ENCODE data around the gene SEPTIN2. TPM values are rescaled to one million over a fixed set of nuclear protein-coding genes. Genes with fewer than 3 reads are reported as not detected.
A peak's percentile ranks its signal among the peaks of the same experiment; 100 is the strongest.

The SEPTIN2 gene
- total RNA-seq, 1 experiment from 2014 or later, result 353 TPM

GRCh38 chr2:241274127-241274526, 41.6 kb upstream of the SEPTIN2 start:
- CTCF ChIA-PET, result no interaction called here
- no peak; the same call in 1 of the 2 replicates for ATAC-seq
- no peaks in the 10 kb centered on the region for H3K27me3 Mint-ChIP-seq (ENCODE audit: low read depth)
- H3K9me3 Mint-ChIP-seq, result peaks cover 13% of the 10 kb centered on the region; the same call in 1 of the 2 replicates
- H3K27ac Mint-ChIP-seq, result peak overlapping the region; percentile 38; the same call in 1 of the 2 replicates
- H3K4me1 Mint-ChIP-seq, result peaks cover 21% of the 10 kb centered on the region
- TF ChIP-seq IRF2 (CRISPR knock-in tag; IDR thresholded peaks at IDR 0.05; ENCODE audit: borderline replicate concordance, low read depth), result no peak
- no peak for TF ChIP-seq ERG (CRISPR knock-in tag; IDR thresholded peaks at IDR 0.05)
- no peak for TF ChIP-seq GABPB1 (CRISPR knock-in tag; IDR thresholded peaks at IDR 0.05)
- no peak for TF ChIP-seq STAT6 (CRISPR knock-in tag; conservative IDR thresholded peaks at IDR 0.05; ENCODE audit: low read depth)
- TF ChIP-seq NFE2L1 (CRISPR knock-in tag; IDR thresholded peaks at IDR 0.05), result no peak
- no peak for TF ChIP-seq ZNF512 (CRISPR knock-in tag; IDR thresholded peaks at IDR 0.05; ENCODE audit: borderline replicate concordance)
- TF ChIP-seq NR3C1 (CRISPR knock-in tag; conservative IDR thresholded peaks at IDR 0.05; ENCODE audit: low read depth), result no peak
- no peak for TF ChIP-seq CDX4 (CRISPR knock-in tag; IDR thresholded peaks at IDR 0.05; ENCODE audit: borderline replicate concordance)
- TF ChIP-seq NFYB (CRISPR knock-in tag; conservative IDR thresholded peaks at IDR 0.05; ENCODE audit: low read depth), result no peak
- TF ChIP-seq GRHL2 (CRISPR knock-in tag; IDR thresholded peaks at IDR 0.05; ENCODE audit: insufficient replicate concordance, severe bottlenecking), result no peak
- TF ChIP-seq AR (CRISPR knock-in tag; IDR thresholded peaks at IDR 0.05), result no peak
- no peak for TF ChIP-seq MLX (CRISPR knock-in tag; IDR thresholded peaks at IDR 0.05)
- no peak for TF ChIP-seq ZNF121 (CRISPR knock-in tag; IDR thresholded peaks at IDR 0.05)
- TF ChIP-seq RELA (CRISPR knock-in tag; IDR thresholded peaks at IDR 0.05; ENCODE audit: borderline replicate concordance), result no peak
- no peak for TF ChIP-seq ATF1 (CRISPR knock-in tag; IDR thresholded peaks at IDR 0.05)
- H3K36me3 Mint-ChIP-seq, result no peaks in the 10 kb centered on the region
- DNase-seq (ENCODE audit: low spot score), result no peak
- H3K4me3 Mint-ChIP-seq, result no peak overlapping the region
- POLR2A ChIA-PET, result no interaction called here

- DNase-seq (ENCODE audit: low spot score) (no peak), ATAC-seq (no peak)
- Mint-ChIP-seq H3K36me3 (no peaks in the 10 kb centered on the region), H3K4me1 (peaks cover 31% of the 10 kb centered on the region), H3K4me3 (no peak overlapping the region), H3K27me3 (ENCODE audit: low read depth) (no peaks in the 10 kb centered on the region), H3K9me3 (peaks cover 13% of the 10 kb centered on the region; the same call in 1 of the 2 replicates), H3K27ac (no peak overlapping the region)
- ChIA-PET CTCF (no interaction called here), POLR2A (no interaction called here)
- TF ChIP-seq SOX15 (CRISPR knock-in tag; IDR thresholded peaks at IDR 0.05), result no peak
- no peak for TF ChIP-seq KAT7 (CRISPR knock-in tag; IDR thresholded peaks at IDR 0.05; ENCODE audit: borderline replicate concordance)
- no peak for TF ChIP-seq JAZF1 (CRISPR knock-in tag; IDR thresholded peaks at IDR 0.05)
- no peak for TF ChIP-seq MLX (CRISPR knock-in tag; IDR thresholded peaks at IDR 0.05)
- TF ChIP-seq USF2 (CRISPR knock-in tag; IDR thresholded peaks at IDR 0.05), result no peak
- TF ChIP-seq ZNF219 (CRISPR knock-in tag; IDR thresholded peaks at IDR 0.05; ENCODE audit: borderline replicate concordance), result no peak
- no peak for TF ChIP-seq ZNF121 (CRISPR knock-in tag; IDR thresholded peaks at IDR 0.05)
- no peak for TF ChIP-seq MAX (CRISPR knock-in tag; IDR thresholded peaks at IDR 0.05)
- no peak for TF ChIP-seq FOXP1 (CRISPR knock-in tag; IDR thresholded peaks at IDR 0.05; ENCODE audit: borderline replicate concordance)
- TF ChIP-seq ZNF423 (CRISPR knock-in tag; IDR thresholded peaks at IDR 0.05), result no peak
- no peak for TF ChIP-seq ZNF671 (CRISPR knock-in tag; IDR thresholded peaks at IDR 0.05)
Observed at GRCh38 chr2:241275504-241275903, 40.2 kb upstream of the SEPTIN2 start.
